SU-DHL-6 (cell line): ENCODE data around the gene GTPBP4.

Source experiments
- H2AFZ ChIP-seq: fragments of 200-600 bp; sonication (generic); 2 replicates; pipeline ENCODE4 v1.6.1; 2014; ENCODE audit warnings: low read depth, mild to moderate bottlenecking, moderate library complexity, mixed read lengths, antibody characterized with exemption, low read length; ENCODE audit not compliant: severe bottlenecking
- H3F3A ChIP-seq: fragments of 200-600 bp; shearing (Covaris generic); 2 replicates; pipeline ENCODE4 v1.6.0; 2016; ENCODE audit warnings: antibody characterized with exemption, mild to moderate bottlenecking; ENCODE audit not compliant: insufficient read depth
- H3K27ac ChIP-seq: fragments of 200-600 bp; sonication (generic); 2 replicates; pipeline ENCODE4 v1.5.1; 2016; ENCODE audit warnings: low read depth, mild to moderate bottlenecking, low read length, moderate library complexity, mixed read lengths
- H3K27me3 ChIP-seq: fragments of 200-600 bp; sonication (generic), shearing (Covaris generic); 2 replicates; pipeline ENCODE4 v1.6.0; 2014; ENCODE audit warnings: mild to moderate bottlenecking, low read length
- H3K36me3 ChIP-seq: fragments of 200-600 bp; sonication (generic); 2 replicates; pipeline ENCODE4 v1.6.1; 2014; ENCODE audit warnings: mild to moderate bottlenecking, low read length, mixed read lengths
- H3K4me2 ChIP-seq: fragments of 300-600, 200-600 bp; shearing (Covaris generic), sonication (generic); 2 replicates; pipeline ENCODE4 v1.6.0; 2014; ENCODE audit warnings: low read length, low read depth, mild to moderate bottlenecking; ENCODE audit not compliant: poor library complexity, severe bottlenecking
- H3K4me3 ChIP-seq: fragments of 200-600 bp; sonication (generic); 2 replicates; pipeline ENCODE4 v1.5.1; 2014; ENCODE audit warnings: antibody characterized with exemption, low read length, mild to moderate bottlenecking, mixed read lengths; ENCODE audit not compliant: insufficient read depth, poor library complexity, severe bottlenecking
- H3K79me2 ChIP-seq: fragments of 200-600 bp; sonication (generic); 2 replicates; pipeline ENCODE4 v1.6.1; 2014; ENCODE audit warnings: mild to moderate bottlenecking, low read length, moderate library complexity; ENCODE audit not compliant: insufficient read depth
- H3K9ac ChIP-seq: fragments of 200-600 bp; sonication (generic); 2 replicates; pipeline ENCODE4 v1.7.0; 2014; ENCODE audit warnings: mild to moderate bottlenecking, low read length
- H3K9me2 ChIP-seq: fragments of 200-600 bp; sonication (generic); replicated peaks from 2 replicates; pipeline ENCODE4 v1.6.1; 2014; ENCODE audit warnings: low read length; ENCODE audit not compliant: insufficient read depth
- H3K9me3 ChIP-seq: fragments of 200-600 bp; sonication (generic); 2 replicates; pipeline ENCODE4 v1.6.1; 2014; ENCODE audit warnings: low read length, mixed read lengths; ENCODE audit not compliant: insufficient read depth
- H4K20me1 ChIP-seq: fragments of 200-600 bp; sonication (generic); 2 replicates; pipeline ENCODE4 v1.6.1; 2014; ENCODE audit warnings: low read depth, mild to moderate bottlenecking, antibody characterized with exemption, low read length, moderate library complexity, mixed read lengths
- EZH2phosphoT487 ChIP-seq: fragments of 200-600 bp; sonication (generic), shearing (Covaris generic); conservative IDR thresholded peaks from 2 replicates; pipeline ENCODE4 v1.6.1; 2018; ENCODE audit warnings: mild to moderate bottlenecking, antibody characterized with exemption, low read length, moderate library complexity, mixed read lengths
- TF ChIP-seq, protein P1 (sequence below): fragments of 200-600 bp; sonication (generic); IDR thresholded peaks from one replicate; pipeline ENCODE4 v1.5.1; 2017; ENCODE audit warnings: antibody characterized with exemption, mild to moderate bottlenecking, low read length, moderate library complexity; ENCODE audit not compliant: insufficient read depth, poor library complexity, severe bottlenecking

The GTPBP4 gene

DNA sequence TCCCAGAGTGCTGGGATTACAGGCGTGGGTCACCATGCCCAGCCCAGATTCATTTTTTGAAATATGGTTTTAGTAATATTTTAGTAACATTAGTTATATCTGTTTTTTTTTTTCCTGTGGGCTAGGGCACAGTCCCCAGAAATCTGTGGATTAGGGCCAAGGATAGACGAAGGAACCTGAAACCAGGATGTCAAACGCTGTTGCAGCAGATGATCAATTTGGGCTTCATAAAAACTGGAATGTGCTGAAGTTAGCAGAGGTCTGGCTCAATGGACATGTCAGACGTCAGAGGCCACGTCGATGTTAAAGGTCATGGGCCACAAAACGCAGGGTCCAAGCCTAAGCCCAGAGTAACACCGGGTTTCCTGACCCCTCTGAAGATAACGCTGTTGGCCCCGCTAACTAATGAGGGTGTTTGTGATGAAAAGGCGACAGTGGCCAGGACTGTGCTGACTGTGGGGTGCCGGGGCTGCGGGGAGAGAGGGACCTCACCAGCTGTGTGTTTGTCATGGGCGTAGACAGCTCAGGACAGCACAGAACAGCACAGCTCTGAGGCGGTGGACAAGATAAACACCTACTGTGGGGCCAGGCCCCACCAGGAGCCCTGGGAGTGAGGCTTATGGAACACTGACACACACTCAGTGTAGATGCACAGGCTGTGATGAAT, 23.8 kb upstream of the GTPBP4 start:
- no peak overlapping the region for H3K27ac ChIP-seq

DNA sequence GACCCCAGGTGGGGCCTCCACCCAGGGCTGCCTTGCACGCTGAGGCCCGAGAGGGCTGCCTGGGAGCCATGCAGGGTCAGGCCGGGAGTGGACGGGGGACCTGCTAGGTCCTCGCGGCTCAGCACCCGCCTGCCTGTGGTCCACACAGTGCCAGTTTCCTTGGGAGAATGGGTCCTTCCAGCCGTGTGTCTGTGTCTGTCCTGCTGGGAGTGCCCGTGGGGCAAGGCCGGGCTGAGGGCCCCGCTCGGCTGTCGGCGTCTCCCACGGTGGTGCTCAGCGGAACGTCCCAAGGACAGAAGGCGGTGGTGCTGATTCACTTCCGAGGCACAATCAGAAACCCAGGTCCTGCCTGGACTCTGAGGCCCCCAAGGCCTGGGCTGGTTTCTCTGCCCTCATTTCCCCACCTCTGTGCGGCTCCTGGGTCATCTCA, 23.2 kb upstream of the GTPBP4 start:
- Histone ChIP-seq H3K36me3 (no peaks in the 10 kb centered on the region), H3K27me3 (no peaks in the 10 kb centered on the region), H3K9me2 (no peaks in the 10 kb centered on the region), H3F3A (no peaks in the 10 kb centered on the region), H4K20me1 (no peaks in the 10 kb centered on the region), H3K4me3 (no peak overlapping the region), H2AFZ (no peak overlapping the region), H3K9me3 (no peaks in the 10 kb centered on the region), H3K79me2 (no peaks in the 10 kb centered on the region), H3K27ac (no peak overlapping the region), H3K4me2 (no peak overlapping the region), H3K9ac (no peak overlapping the region)
- TF ChIP-seq EZH2phosphoT487 = no peak

More for the DNA sequence above, 23.8 kb upstream of the GTPBP4 start:
- no peaks in the 10 kb centered on the region for H4K20me1 ChIP-seq
- no peak overlapping the region for H3K4me2 ChIP-seq
- no peaks in the 10 kb centered on the region for H3K9me2 ChIP-seq
- no peaks in the 10 kb centered on the region for H3K27me3 ChIP-seq
- no peaks in the 10 kb centered on the region for H3K36me3 ChIP-seq
- H3K4me3 ChIP-seq = no peak overlapping the region
- no peaks in the 10 kb centered on the region for H3F3A ChIP-seq
- no peak overlapping the region for H3K9ac ChIP-seq
- H3K79me2 ChIP-seq = no peaks in the 10 kb centered on the region
- TF ChIP-seq, protein P1, sequence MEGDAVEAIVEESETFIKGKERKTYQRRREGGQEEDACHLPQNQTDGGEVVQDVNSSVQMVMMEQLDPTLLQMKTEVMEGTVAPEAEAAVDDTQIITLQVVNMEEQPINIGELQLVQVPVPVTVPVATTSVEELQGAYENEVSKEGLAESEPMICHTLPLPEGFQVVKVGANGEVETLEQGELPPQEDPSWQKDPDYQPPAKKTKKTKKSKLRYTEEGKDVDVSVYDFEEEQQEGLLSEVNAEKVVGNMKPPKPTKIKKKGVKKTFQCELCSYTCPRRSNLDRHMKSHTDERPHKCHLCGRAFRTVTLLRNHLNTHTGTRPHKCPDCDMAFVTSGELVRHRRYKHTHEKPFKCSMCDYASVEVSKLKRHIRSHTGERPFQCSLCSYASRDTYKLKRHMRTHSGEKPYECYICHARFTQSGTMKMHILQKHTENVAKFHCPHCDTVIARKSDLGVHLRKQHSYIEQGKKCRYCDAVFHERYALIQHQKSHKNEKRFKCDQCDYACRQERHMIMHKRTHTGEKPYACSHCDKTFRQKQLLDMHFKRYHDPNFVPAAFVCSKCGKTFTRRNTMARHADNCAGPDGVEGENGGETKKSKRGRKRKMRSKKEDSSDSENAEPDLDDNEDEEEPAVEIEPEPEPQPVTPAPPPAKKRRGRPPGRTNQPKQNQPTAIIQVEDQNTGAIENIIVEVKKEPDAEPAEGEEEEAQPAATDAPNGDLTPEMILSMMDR = no peak
- no peak for TF ChIP-seq EZH2phosphoT487
- no peak overlapping the region for H2AFZ ChIP-seq
- no peaks in the 10 kb centered on the region for H3K9me3 ChIP-seq

DNA sequence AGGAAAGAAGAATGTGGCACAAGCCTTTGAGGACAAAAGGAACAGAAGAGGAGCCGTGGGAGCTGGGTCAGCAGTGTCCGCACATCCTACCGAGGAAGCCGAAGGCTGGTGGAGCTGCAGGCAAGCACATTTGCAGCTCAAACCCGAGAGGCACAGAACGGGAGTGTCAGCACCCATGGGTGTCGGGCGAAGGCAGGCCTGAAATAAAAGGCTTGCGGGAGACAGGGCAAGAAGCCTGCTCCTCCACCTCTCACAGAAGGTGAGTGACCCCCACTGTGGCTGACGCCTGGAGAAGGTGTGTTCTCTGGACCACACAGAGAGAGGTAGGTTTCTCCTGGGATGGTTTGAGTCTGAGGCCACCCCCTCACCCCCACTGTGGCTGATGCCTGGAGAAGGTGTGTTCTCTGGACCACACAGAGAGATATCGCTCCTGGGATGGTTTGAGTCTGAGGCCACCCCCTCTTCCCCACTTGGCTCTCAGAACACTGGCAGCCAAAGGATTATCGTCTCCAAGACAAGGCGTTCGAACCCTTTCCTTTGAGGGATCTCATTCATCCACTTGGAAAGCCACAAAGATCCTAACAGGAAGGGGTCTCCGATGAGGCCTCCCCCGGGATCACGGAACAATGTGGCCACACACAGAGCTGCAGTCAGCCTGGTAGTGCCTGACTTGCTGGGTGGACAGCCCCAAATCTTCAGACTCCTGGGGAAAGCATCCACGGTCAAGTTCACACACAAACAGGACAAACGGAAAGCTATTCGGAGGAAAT, 21.6 kb upstream of the GTPBP4 start:
- H3K9me3 ChIP-seq = no peaks in the 10 kb centered on the region
- TF ChIP-seq EZH2phosphoT487 = no peak
- TF ChIP-seq, protein P1 = no peak
- no peaks in the 10 kb centered on the region for H4K20me1 ChIP-seq

More for the DNA sequence above, 21.6 kb upstream of the GTPBP4 start:
- Histone ChIP-seq H3K4me3 (no peak overlapping the region), H3K27me3 (no peaks in the 10 kb centered on the region), H3K9me2 (no peaks in the 10 kb centered on the region), H3K27ac (no peak overlapping the region), H3K79me2 (no peaks in the 10 kb centered on the region), H3K4me2 (no peak overlapping the region), H3F3A (no peaks in the 10 kb centered on the region), H3K36me3 (no peaks in the 10 kb centered on the region), H3K9ac (no peak overlapping the region), H2AFZ (no peak overlapping the region)
